Parathyroid adenoma (tissue), 2 donors: ENCODE results near the gene KRT35.

ENCODE experiments used
- H2AFZ ChIP-seq: fragments of 300-600 bp; sonication (generic); one replicate; pipeline ENCODE4 v1.7.0; 2017; ENCODE audit warnings: antibody characterized with exemption, mild to moderate bottlenecking
- H3K27ac ChIP-seq: fragments of 300-600 bp; sonication (generic); one replicate; pipeline ENCODE4 v1.7.0; 2017
- H3K27me3 ChIP-seq: fragments of 300-600 bp; sonication (generic); one replicate; pipeline ENCODE4 v1.7.0; 2017; ENCODE audit warnings: low read length; ENCODE audit not compliant: control insufficient read depth, insufficient read depth
- H3K36me3 ChIP-seq: fragments of 300-600 bp; sonication (generic); one replicate; pipeline ENCODE4 v1.7.0; 2017; ENCODE audit warnings: low read length; ENCODE audit not compliant: control insufficient read depth, insufficient read depth
- H3K4me1 ChIP-seq: fragments of 300-600 bp; sonication (generic); one replicate; pipeline ENCODE4 v1.7.0; 2017; ENCODE audit warnings: control low read depth
- H3K4me2 ChIP-seq: fragments of 300-600 bp; sonication (generic); one replicate; pipeline ENCODE4 v1.7.0; 2017; ENCODE audit warnings: low read length
- H3K4me3 ChIP-seq: fragments of 300-600 bp; sonication (generic); one replicate; pipeline ENCODE4 v1.7.0; 2017; ENCODE audit warnings: low read depth, low read length
- H3K79me2 ChIP-seq: fragments of 300-600 bp; sonication (generic); one replicate; pipeline ENCODE4 v1.7.0; 2017; ENCODE audit warnings: control low read depth
- H3K9ac ChIP-seq: fragments of 300-600 bp; sonication (generic); one replicate; pipeline ENCODE4 v1.7.0; 2017; ENCODE audit warnings: mild to moderate bottlenecking
- H3K9me3 ChIP-seq: fragments of 300-600 bp; sonication (generic); one replicate; pipeline ENCODE4 v1.7.0; 2017; ENCODE audit warnings: low read length; ENCODE audit not compliant: control insufficient read depth
- CTCF ChIP-seq: fragments of 300-600 bp; sonication (generic); IDR thresholded peaks from one replicate; pipeline ENCODE4 v1.7.0; 2017; ENCODE audit warnings: antibody characterized with exemption, mild to moderate bottlenecking
- donor health status: primary hyperparathyroidism.

The KRT35 gene

GRCh38 chr17:41448506-41448905, 32.4 kb downstream of the KRT35 start:
- Histone ChIP-seq H3K79me2 (no peaks in the 10 kb centered on the region), H3K4me2 (no peak overlapping the region), H3K27me3 (no peaks in the 10 kb centered on the region), H3K4me1 (no peaks in the 10 kb centered on the region), H3K9me3 (no peaks in the 10 kb centered on the region), H3K36me3 (no peaks in the 10 kb centered on the region), H3K9ac (no peak overlapping the region), H3K4me3 (no peak overlapping the region), H2AFZ (no peak overlapping the region), H3K27ac (no peak overlapping the region)
- no peak for TF ChIP-seq CTCF

- Histone ChIP-seq H2AFZ (no peak overlapping the region), H3K4me3 (no peak overlapping the region), H3K27ac (no peak overlapping the region), H3K9me3 (no peaks in the 10 kb centered on the region), H3K27me3 (no peaks in the 10 kb centered on the region), H3K4me2 (no peak overlapping the region), H3K9ac (no peak overlapping the region), H3K36me3 (no peaks in the 10 kb centered on the region), H3K79me2 (no peaks in the 10 kb centered on the region), H3K4me1 (no peaks in the 10 kb centered on the region)
- TF ChIP-seq CTCF: no peak
Measured at GRCh38 chr17:41446806-41447205, 34.1 kb downstream of the KRT35 start.

- no peaks in the 10 kb centered on the region for H3K4me1 ChIP-seq
- TF ChIP-seq CTCF: no peak
- H3K27me3 ChIP-seq: no peaks in the 10 kb centered on the region
- H2AFZ ChIP-seq: no peak overlapping the region
- H3K4me3 ChIP-seq: no peak overlapping the region
- H3K9me3 ChIP-seq: no peaks in the 10 kb centered on the region
- H3K27ac ChIP-seq: no peak overlapping the region
- no peaks in the 10 kb centered on the region for H3K36me3 ChIP-seq
- H3K79me2 ChIP-seq: no peaks in the 10 kb centered on the region
- H3K4me2 ChIP-seq: no peak overlapping the region
- no peak overlapping the region for H3K9ac ChIP-seq
Measured at GRCh38 chr17:41444640-41445039, 36.3 kb downstream of the KRT35 start.

GRCh38 chr17:41444186-41444585, 36.8 kb downstream of the KRT35 start:
- no peak overlapping the region for H3K27ac ChIP-seq
- H3K4me3 ChIP-seq: no peak overlapping the region
- H3K9me3 ChIP-seq: no peaks in the 10 kb centered on the region
- TF ChIP-seq CTCF: no peak
- H2AFZ ChIP-seq: no peak overlapping the region
- H3K9ac ChIP-seq: no peak overlapping the region
- no peak overlapping the region for H3K4me2 ChIP-seq
- H3K36me3 ChIP-seq: no peaks in the 10 kb centered on the region
- H3K79me2 ChIP-seq: no peaks in the 10 kb centered on the region
- H3K27me3 ChIP-seq: no peaks in the 10 kb centered on the region
- no peaks in the 10 kb centered on the region for H3K4me1 ChIP-seq

GRCh38 chr17:41442739-41443138, 38.2 kb downstream of the KRT35 start:
- Histone ChIP-seq H3K27me3 (no peaks in the 10 kb centered on the region), H3K9me3 (no peaks in the 10 kb centered on the region), H3K79me2 (no peaks in the 10 kb centered on the region), H3K9ac (no peak overlapping the region), H3K4me1 (no peaks in the 10 kb centered on the region), H3K36me3 (no peaks in the 10 kb centered on the region), H3K4me3 (no peak overlapping the region), H3K27ac (no peak overlapping the region), H2AFZ (no peak overlapping the region), H3K4me2 (no peak overlapping the region)
- no peak for TF ChIP-seq CTCF
